NT2/D1 (cell line): Measurements from ENCODE around the gene ITGA1.

Experiments used
- YY1 ChIP-seq: IDR thresholded peaks from 2 replicates; pipeline ENCODE4 v1.6.1; 2011; ENCODE audit not compliant: insufficient read length, insufficient read depth
- ZNF274 ChIP-seq: IDR thresholded peaks from 2 replicates; pipeline ENCODE4 v1.6.1; 2011; ENCODE audit warnings: mild to moderate bottlenecking, low read depth, low read length

DNA sequence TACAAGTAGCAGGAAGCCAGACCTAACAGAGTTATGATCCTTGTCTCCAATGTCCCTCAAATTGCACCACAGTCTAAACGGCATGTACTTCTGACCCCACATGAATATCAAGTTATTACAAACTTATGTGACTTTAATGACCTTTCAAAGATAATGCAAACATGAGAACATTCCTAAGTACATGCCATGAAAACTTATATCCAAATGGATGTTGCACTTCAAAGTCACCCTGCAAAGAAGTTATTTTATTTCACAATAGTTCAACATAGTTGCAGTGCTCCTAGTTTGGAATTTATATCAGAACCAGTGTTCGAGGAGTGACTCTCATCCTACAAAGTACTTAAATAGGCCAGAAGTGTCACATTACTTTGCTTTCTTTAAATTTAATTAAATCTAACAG is 41.2 kb upstream of the ITGA1 start:
- no peak for TF ChIP-seq YY1
- TF ChIP-seq ZNF274: no peak
